Spleen (tissue), 13 donors: ENCODE results near the gene ITPA. TPM values are rescaled to one million over a fixed set of nuclear protein-coding genes. Genes with fewer than 3 reads are reported as not detected.

Experiments
- DNase-seq: peaks from one replicate; pipeline ENCODE4 v3.0.0-alpha.2; 2020
- H3K27ac ChIP-seq, 8 donors: fragments of 200-600 bp; sonication (generic) in 7 of 8; 1 replicate in 4 of 8; 2 replicates in 4 of 8; pipeline versions ENCODE4 v1.5.0 to v1.8.0; 2016 to 2021; ENCODE audit warnings: inconsistent platforms in 4 of 8, mild to moderate bottlenecking in 4 of 8, moderate library complexity in 1 of 8
- H3K27me3 ChIP-seq, 7 donors: fragments of 200-600 bp; sonication (generic) in 6 of 7; replicated peaks in 1 of 7; 1 replicate in 4 of 7; 2 replicates in 3 of 7; pipeline versions ENCODE4 v1.5.0 to v1.8.0; 2016 to 2021; ENCODE audit warnings: inconsistent platforms in 3 of 7, mild to moderate bottlenecking in 1 of 7
- H3K36me3 ChIP-seq, 6 donors: fragments of 200-600 bp; sonication (generic) in 5 of 6; 1 replicate in 4 of 6; 2 replicates in 2 of 6; pipeline versions ENCODE4 v1.5.0 to v1.8.0; 2016 to 2021; ENCODE audit warnings: inconsistent platforms in 2 of 6
- H3K4me1 ChIP-seq, 6 donors: fragments of 200-600 bp; sonication (generic) in 5 of 6; 1 replicate in 3 of 6; 2 replicates in 3 of 6; pipeline versions ENCODE4 v1.5.0 to v1.8.0; 2016 to 2021; ENCODE audit warnings: inconsistent platforms in 3 of 6
- H3K4me3 ChIP-seq, 8 donors: fragments of 200-600 bp; sonication (generic) in 7 of 8; 1 replicate in 4 of 8; 2 replicates in 4 of 8; pipeline versions ENCODE4 v1.5.0 to v1.8.0; 2016 to 2021; ENCODE audit warnings: inconsistent platforms in 4 of 8, mild to moderate bottlenecking in 4 of 8, moderate library complexity in 2 of 8
- H3K9me3 ChIP-seq, 8 donors: fragments of 200-600 bp; sonication (generic) in 7 of 8; 1 replicate in 4 of 8; 2 replicates in 4 of 8; pipeline versions ENCODE4 v1.5.0 to v1.8.0; 2016 to 2021; ENCODE audit warnings: inconsistent platforms in 4 of 8
- CTCF ChIP-seq, 11 experiments: fragments of 200-600 bp in 7 of 11; fragments of 450-650 bp in 4 of 11; sonication (generic) in 4 of 11; IDR thresholded peaks in 8 of 11; conservative IDR thresholded peaks in 3 of 11; 1 replicate in 7 of 11; 2 replicates in 4 of 11; pipeline versions ENCODE4 v1.4.0 to v1.8.0; 2016 to 2021; ENCODE audit warnings: antibody characterized with exemption in 11 of 11, inconsistent platforms in 4 of 11, mild to moderate bottlenecking in 1 of 11
- POLR2A ChIP-seq, 3 donors: fragments of 450-650 bp; IDR thresholded peaks; one replicate each; pipeline ENCODE4 v1.5.1; 2017; ENCODE audit warnings: antibody characterized with exemption in 3 of 3, mild to moderate bottlenecking in 1 of 3
- POLR2AphosphoS5 ChIP-seq, 3 donors: sonication (generic); formaldehyde crosslinking; IDR thresholded peaks; one replicate each; pipeline ENCODE4 v1.5.1; 2017; ENCODE audit warnings: antibody characterized with exemption in 3 of 3
- WGBS, 5 donors: extraction: QIAGEN DNeasy Blood & Tissue Kit in 3 of 5; methylation state at CpG; one replicate each; pipeline versions ENCODE4 v1.1.5 to v1.1.7; 2013 to 2018; 5-methylcytosine and 5-hydroxymethylcytosine counted together
- intact Hi-C: fragments of 100-400 bp; cut with DNase I; formaldehyde crosslinking; loops from one replicate; pipeline ENCODE4 v1.15.0; 2023; ENCODE audit warnings: low total_unique reads
- long read RNA-seq, 2 donors: transcript quantifications; one replicate each; lab custom pipeline, GENCODE V29; 2026
- polyA plus RNA-seq, 3 donors: library from polyadenylated mRNA; stranded (reverse); fragments of 200-250 nt; gene quantifications; one replicate each; pipeline ENCODE4 v1.2.1, GENCODE V29; 2013
- total RNA-seq, 7 donors: library from RNA; depleted of rRNA in 3 of 7; stranded (reverse); fragments of >200 nt in 3 of 7; fragmentation: NEBNext Ultra II Directional in 4 of 7; extraction: Animal tissue kit (Norgen Biotek cat#: 25700) in 4 of 7; gene quantifications; one replicate each; pipeline versions ENCODE4 v1.1.0 to v1.2.1, GENCODE V29; 2016 to 2021
- donor health status: healthy with polysubstance abuse.
- donor health status: DM: no; HTN: no; CAD: no; lungs with moderate emphysema.
- donor health status: DM: no; HTN: no; CAD: no.
- donor health status: Bipolar disorder and iron deficiency.
- donor health status: healthy.
- donor health status: DM: no; HTN: no; CAD: no.
- donor health status: DM: yes; HTN: yes; CAD: no.

ITPA gene
- 10 to 100 TPM; 26.1 to 54.8 (median 38.1) TPM for total RNA-seq
- 100 to 1,000 TPM; 111 to 173 (median 165) TPM for polyA plus RNA-seq
- long read RNA-seq, donor 1, transcript ITPA-207 (2 exons, 670 nt), result minor isoform, 13 of 57 reads
- long read RNA-seq, donor 1, transcript ITPA-201 (8 exons, 1,185 nt), result major isoform, 34 of 57 reads
- long read RNA-seq, donor 1, partial matches to known transcripts, result 6 of 57 reads
- long read RNA-seq, donor 1, other reads (novel, unspliced or antisense), result 0 of 57 reads
- long read RNA-seq, donor 2, transcript ITPA-207 (2 exons, 670 nt), result minor isoform, 9 of 72 reads
- long read RNA-seq, donor 2, transcript ITPA-201 (8 exons, 1,185 nt), result major isoform, 17 of 72 reads
- long read RNA-seq, donor 2, partial matches to known transcripts, result 17 of 72 reads
- long read RNA-seq, donor 2, other reads (novel, unspliced or antisense), result 25 of 72 reads

GRCh38 chr20:3209257-3209945 lies at the start of gene ITPA:
TSS of gene ITPA (plus strand) at chr20:3209498. CDS start at chr20:3209552, 54 bp downstream.
- WGBS, 5 donors, result 0 to 1% (median 0%) methylated on average over 38 to 48 of the region's 48 CpGs
- intact Hi-C loops, result no loop called here
- Histone ChIP-seq H3K9me3 (no peaks in the 10 kb centered on the region), H3K4me3 (peak within 1 kb of the TSS; percentile 76 to 97 (median 84)), H3K36me3 (peaks cover 0 to 16% (median 12%) of the 10 kb centered on the region in 6 donors), H3K27ac (peak within 1 kb of the TSS; percentile 85 to 94 (median 90)), H3K4me1 (peaks cover 15 to 37% (median 26%) of the 10 kb centered on the region in 6 donors), H3K27me3 (no peaks in the 10 kb centered on the region)
- TF ChIP-seq POLR2AphosphoS5 (IDR thresholded peaks at IDR 0.05), result peak; percentile 66 to 79 (median 70)
- TF ChIP-seq CTCF (IDR thresholded peaks at IDR 0.05 in 8 of 11, conservative IDR thresholded peaks at IDR 0.05 in 3 of 11), result no peak
- TF ChIP-seq POLR2A (IDR thresholded peaks at IDR 0.05), result no peak
- peak; percentile 89 for DNase-seq

- Histone ChIP-seq H3K27me3 (peaks cover 0 to 11% (median 0%) of the 10 kb centered on the region in 7 donors), H3K4me1 (peaks cover 21 to 53% (median 45%) of the 10 kb centered on the region in 6 donors), H3K4me3 (peak overlapping the region in 6 of 8 donors; percentile 72 to 97 (median 88)), H3K27ac (peak overlapping the region in 4 of 8 donors; percentile 74 to 92 (median 92)), H3K9me3 (no peaks in the 10 kb centered on the region), H3K36me3 (peaks cover 0 to 9% (median 0%) of the 10 kb centered on the region in 6 donors)
- WGBS, 5 donors, result 87 to 93% (median 91%) methylated on average over 6 of the region's 6 CpGs
- no peak for DNase-seq
- TF ChIP-seq CTCF (IDR thresholded peaks at IDR 0.05 in 8 of 11, conservative IDR thresholded peaks at IDR 0.05 in 3 of 11) (no peak), POLR2AphosphoS5 (IDR thresholded peaks at IDR 0.05) (no peak), POLR2A (IDR thresholded peaks at IDR 0.05) (no peak)
- intact Hi-C loops, result no loop called here
Observed at GRCh38 chr20:3160418-3160817, 48.9 kb upstream of the ITPA start.

DNA sequence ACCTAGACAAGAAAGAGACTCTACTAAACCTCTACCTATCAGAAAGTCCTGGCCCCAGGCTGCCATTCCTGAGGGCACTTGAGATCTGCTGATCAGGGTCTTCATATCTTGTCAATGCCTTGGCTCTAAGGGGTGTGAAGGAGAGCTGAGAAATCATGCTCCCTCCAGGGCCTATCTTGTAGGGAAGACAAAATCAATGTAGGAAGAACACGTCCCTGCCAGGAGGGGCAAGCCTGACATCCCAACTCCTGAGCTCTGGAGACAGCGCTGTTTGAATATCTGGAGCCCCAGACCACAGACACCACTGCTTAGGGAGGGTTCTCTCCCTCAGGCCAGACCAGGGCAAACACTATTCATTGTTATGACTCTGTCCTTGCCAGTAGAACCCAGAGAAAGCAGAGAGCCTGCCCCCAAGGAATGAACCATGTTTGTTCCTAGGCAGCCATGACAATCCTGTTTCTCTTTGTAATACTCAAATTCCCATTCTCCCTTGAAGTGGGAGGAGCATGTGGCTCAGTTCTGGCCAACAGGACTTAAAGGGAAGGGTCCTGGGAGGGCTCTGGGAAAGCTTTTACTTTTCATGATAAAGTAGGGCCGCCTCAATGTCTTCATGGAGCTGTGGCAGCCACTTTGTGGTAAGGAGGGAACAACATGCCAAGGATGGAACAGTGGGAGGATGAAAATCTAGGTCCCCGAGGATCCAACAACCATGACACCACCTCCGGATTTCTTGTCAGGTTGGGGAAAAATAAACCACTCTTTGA lies 47.8 kb upstream of the ITPA start:
- DNase-seq, result no peak
- WGBS, 5 donors, result 78 to 89% (median 82%) methylated on average over 5 of the region's 5 CpGs
- no peaks in the 10 kb centered on the region for H3K9me3 ChIP-seq
- no peaks in the 10 kb centered on the region for H3K36me3 ChIP-seq
- TF ChIP-seq CTCF (IDR thresholded peaks at IDR 0.05 in 8 of 11, conservative IDR thresholded peaks at IDR 0.05 in 3 of 11) (no peak), POLR2AphosphoS5 (IDR thresholded peaks at IDR 0.05) (no peak), POLR2A (IDR thresholded peaks at IDR 0.05) (no peak)
- no peak overlapping the region for H3K27ac ChIP-seq
- no peak overlapping the region for H3K4me3 ChIP-seq
- intact Hi-C loops, result no loop called here
- H3K4me1 ChIP-seq, result peaks cover 21 to 51% (median 39%) of the 10 kb centered on the region in 6 donors
- peaks cover 0 to 22% (median 5%) of the 10 kb centered on the region in 7 donors for H3K27me3 ChIP-seq
